HepG2 (cell line): ENCODE results near the gene MTFR1L. TPM values are rescaled to one million over a fixed set of nuclear protein-coding genes. Genes with fewer than 3 reads are reported as not detected.

ENCODE experiments used
- KLF6 ChIP-seq: IDR thresholded peaks from 2 replicates; pipeline ENCODE4 v1.8.0; 2016; ENCODE audit warnings: missing biosample characterization, missing genetic modification reagents
- RBAK ChIP-seq: sonication (generic); formaldehyde crosslinking; IDR thresholded peaks from 2 replicates; pipeline ENCODE4 v1.5.1; 2020; ENCODE audit warnings: mild to moderate bottlenecking, missing genetic modification reagents
- TAF1 ChIP-seq: sonication (generic); formaldehyde crosslinking; IDR thresholded peaks from 2 replicates; pipeline ENCODE4 v1.4.0; 2020; ENCODE audit warnings: missing genetic modification reagents
- WIZ ChIP-seq: sonication (generic); formaldehyde crosslinking; IDR thresholded peaks from 2 replicates; pipeline ENCODE4 v1.5.1; 2020; ENCODE audit warnings: mild to moderate bottlenecking, missing genetic modification reagents
- ZNF256 ChIP-seq: sonication (generic); formaldehyde crosslinking; conservative IDR thresholded peaks from 2 replicates; pipeline ENCODE4 v1.4.0; 2020; ENCODE audit warnings: missing genetic modification reagents
- ZNF430 ChIP-seq: sonication (generic); formaldehyde crosslinking; IDR thresholded peaks from 2 replicates; pipeline ENCODE4 v1.9.0; 2021; ENCODE audit warnings: mild to moderate bottlenecking, missing genetic modification reagents
- ZNF562 ChIP-seq: sonication (generic); formaldehyde crosslinking; IDR thresholded peaks from 2 replicates; pipeline ENCODE4 v1.8.0; 2022; ENCODE audit warnings: missing genetic modification reagents, borderline replicate concordance
- ZNF629 ChIP-seq: sonication (generic); formaldehyde crosslinking; conservative IDR thresholded peaks from 2 replicates; pipeline ENCODE4 v1.5.0; 2020; ENCODE audit warnings: missing genetic modification reagents
- polyA plus RNA-seq, 8 experiments: library from polyadenylated mRNA; depleted of rRNA in 3 of 8; stranded (reverse) in 7 of 8; unstranded in 1 of 8; fragments of >200 nt; fragmentation: Illumina TruSeq in 4 of 8; extraction: Trizol in 4 of 8; gene quantifications; 2 replicates each; pipeline versions ENCODE4 v1.2.1 to v1.2.3, GENCODE V29; 2011 to 2016; ENCODE audit warnings: low read depth in 4 of 8, missing spikeins in 1 of 8, mixed read lengths in 1 of 8; ENCODE audit not compliant: insufficient read depth in 1 of 8
- total RNA-seq, 5 experiments: library from RNA; depleted of rRNA; stranded (reverse); fragments of >200 nt; fragmentation: Illumina TruSeq; extraction: Trizol; gene quantifications; 2 replicates each; pipeline ENCODE4 v1.2.3, GENCODE V29; 2016; ENCODE audit warnings: low read depth in 1 of 5
- TF ChIP-seq, protein P1 (sequence below): sonication (generic); formaldehyde crosslinking; IDR thresholded peaks from 2 replicates; pipeline ENCODE4 v1.5.1; 2020; ENCODE audit warnings: mild to moderate bottlenecking, moderate library complexity, missing genetic modification reagents
- TF ChIP-seq, protein P2 (sequence below): sonication (generic); formaldehyde crosslinking; conservative IDR thresholded peaks from 2 replicates; pipeline ENCODE4 v1.4.0; 2020; ENCODE audit warnings: missing genetic modification reagents
- TF ChIP-seq, protein P3 (sequence below): sonication (generic); formaldehyde crosslinking; IDR thresholded peaks from 2 replicates; pipeline ENCODE4 v1.4.0; 2020; ENCODE audit warnings: mild to moderate bottlenecking, missing genetic modification reagents
- TF ChIP-seq, protein P4 (sequence below): sonication (generic); formaldehyde crosslinking; IDR thresholded peaks from 2 replicates; pipeline ENCODE4 v1.5.0; 2020; ENCODE audit warnings: mild to moderate bottlenecking, missing genetic modification reagents, borderline replicate concordance

The MTFR1L gene
- total and polyA plus RNA-seq, 2 of the 13 experiments (the other 11 are each of a cell fraction or from before 2014, with no cell fraction given) = 38.0 to 55.7 TPM

DNA sequence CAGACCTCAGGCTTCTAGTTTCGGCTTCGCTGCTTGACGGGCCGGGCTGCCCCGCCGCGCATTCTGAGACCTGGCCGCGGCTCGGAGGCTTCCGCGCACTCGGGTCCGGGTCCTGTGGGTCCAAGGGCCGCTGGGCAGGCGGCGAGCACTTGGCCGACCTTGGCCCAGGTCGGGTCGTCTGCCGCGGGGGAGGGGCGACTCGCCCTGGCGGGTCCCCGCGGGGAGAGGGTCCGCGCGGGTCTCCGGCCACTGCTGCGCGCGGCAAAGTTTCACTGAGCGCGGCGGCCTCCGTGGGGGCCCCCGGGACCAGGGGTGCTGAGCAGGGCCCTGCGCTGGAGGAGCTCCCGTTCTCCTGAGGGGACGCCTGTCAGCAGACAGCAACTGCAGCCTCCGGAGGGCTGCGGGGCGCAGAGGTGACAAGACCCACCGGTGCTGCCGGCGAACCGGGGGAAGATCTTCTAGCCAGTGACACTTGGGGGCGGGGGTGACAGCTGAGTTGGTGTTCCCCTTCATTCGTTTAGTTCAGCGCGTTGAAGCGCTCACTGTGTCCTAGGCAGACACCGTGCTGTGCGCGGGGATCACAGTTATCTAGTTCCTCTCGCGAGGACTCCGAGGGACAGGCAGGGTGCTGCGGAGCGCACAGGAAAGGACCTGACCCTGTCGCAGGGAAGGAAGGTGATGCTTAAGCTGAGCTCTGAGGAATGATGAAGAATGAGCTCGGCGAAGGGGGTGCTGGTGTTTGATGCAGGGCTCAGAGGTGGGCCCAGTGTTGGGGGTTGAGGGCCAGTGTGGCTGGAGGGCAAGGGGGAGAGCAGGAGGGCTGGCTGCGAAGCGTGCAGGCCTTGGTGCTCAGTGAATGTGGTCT is 725 bp downstream of the MTFR1L start (continued):
- TF ChIP-seq ZNF430 (CRISPR knock-in tag) = peak; percentile 30; the same call in 1 of the 2 replicates
- no peak for TF ChIP-seq RBAK (CRISPR knock-in tag)
- TF ChIP-seq, protein P1, sequence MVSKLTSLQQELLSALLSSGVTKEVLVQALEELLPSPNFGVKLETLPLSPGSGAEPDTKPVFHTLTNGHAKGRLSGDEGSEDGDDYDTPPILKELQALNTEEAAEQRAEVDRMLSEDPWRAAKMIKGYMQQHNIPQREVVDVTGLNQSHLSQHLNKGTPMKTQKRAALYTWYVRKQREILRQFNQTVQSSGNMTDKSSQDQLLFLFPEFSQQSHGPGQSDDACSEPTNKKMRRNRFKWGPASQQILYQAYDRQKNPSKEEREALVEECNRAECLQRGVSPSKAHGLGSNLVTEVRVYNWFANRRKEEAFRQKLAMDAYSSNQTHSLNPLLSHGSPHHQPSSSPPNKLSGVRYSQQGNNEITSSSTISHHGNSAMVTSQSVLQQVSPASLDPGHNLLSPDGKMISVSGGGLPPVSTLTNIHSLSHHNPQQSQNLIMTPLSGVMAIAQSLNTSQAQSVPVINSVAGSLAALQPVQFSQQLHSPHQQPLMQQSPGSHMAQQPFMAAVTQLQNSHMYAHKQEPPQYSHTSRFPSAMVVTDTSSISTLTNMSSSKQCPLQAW = 0 out of 2 replicates have a peak, but pooled peaks have one; percentile 40
- no peak for TF ChIP-seq ZNF629 (CRISPR knock-in tag)
- TF ChIP-seq, protein P2, sequence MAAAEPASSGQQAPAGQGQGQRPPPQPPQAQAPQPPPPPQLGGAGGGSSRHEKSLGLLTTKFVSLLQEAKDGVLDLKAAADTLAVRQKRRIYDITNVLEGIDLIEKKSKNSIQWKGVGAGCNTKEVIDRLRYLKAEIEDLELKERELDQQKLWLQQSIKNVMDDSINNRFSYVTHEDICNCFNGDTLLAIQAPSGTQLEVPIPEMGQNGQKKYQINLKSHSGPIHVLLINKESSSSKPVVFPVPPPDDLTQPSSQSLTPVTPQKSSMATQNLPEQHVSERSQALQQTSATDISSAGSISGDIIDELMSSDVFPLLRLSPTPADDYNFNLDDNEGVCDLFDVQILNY (CRISPR knock-in tag) = no peak
- no peak for TF ChIP-seq ZNF562
- TF ChIP-seq ZNF256 = no peak; the same call in 1 of the 2 replicates
- TF ChIP-seq TAF1 (CRISPR knock-in tag) = no peak
- no peak; the same call in 1 of the 2 replicates for TF ChIP-seq KLF6
- TF ChIP-seq, protein P3, sequence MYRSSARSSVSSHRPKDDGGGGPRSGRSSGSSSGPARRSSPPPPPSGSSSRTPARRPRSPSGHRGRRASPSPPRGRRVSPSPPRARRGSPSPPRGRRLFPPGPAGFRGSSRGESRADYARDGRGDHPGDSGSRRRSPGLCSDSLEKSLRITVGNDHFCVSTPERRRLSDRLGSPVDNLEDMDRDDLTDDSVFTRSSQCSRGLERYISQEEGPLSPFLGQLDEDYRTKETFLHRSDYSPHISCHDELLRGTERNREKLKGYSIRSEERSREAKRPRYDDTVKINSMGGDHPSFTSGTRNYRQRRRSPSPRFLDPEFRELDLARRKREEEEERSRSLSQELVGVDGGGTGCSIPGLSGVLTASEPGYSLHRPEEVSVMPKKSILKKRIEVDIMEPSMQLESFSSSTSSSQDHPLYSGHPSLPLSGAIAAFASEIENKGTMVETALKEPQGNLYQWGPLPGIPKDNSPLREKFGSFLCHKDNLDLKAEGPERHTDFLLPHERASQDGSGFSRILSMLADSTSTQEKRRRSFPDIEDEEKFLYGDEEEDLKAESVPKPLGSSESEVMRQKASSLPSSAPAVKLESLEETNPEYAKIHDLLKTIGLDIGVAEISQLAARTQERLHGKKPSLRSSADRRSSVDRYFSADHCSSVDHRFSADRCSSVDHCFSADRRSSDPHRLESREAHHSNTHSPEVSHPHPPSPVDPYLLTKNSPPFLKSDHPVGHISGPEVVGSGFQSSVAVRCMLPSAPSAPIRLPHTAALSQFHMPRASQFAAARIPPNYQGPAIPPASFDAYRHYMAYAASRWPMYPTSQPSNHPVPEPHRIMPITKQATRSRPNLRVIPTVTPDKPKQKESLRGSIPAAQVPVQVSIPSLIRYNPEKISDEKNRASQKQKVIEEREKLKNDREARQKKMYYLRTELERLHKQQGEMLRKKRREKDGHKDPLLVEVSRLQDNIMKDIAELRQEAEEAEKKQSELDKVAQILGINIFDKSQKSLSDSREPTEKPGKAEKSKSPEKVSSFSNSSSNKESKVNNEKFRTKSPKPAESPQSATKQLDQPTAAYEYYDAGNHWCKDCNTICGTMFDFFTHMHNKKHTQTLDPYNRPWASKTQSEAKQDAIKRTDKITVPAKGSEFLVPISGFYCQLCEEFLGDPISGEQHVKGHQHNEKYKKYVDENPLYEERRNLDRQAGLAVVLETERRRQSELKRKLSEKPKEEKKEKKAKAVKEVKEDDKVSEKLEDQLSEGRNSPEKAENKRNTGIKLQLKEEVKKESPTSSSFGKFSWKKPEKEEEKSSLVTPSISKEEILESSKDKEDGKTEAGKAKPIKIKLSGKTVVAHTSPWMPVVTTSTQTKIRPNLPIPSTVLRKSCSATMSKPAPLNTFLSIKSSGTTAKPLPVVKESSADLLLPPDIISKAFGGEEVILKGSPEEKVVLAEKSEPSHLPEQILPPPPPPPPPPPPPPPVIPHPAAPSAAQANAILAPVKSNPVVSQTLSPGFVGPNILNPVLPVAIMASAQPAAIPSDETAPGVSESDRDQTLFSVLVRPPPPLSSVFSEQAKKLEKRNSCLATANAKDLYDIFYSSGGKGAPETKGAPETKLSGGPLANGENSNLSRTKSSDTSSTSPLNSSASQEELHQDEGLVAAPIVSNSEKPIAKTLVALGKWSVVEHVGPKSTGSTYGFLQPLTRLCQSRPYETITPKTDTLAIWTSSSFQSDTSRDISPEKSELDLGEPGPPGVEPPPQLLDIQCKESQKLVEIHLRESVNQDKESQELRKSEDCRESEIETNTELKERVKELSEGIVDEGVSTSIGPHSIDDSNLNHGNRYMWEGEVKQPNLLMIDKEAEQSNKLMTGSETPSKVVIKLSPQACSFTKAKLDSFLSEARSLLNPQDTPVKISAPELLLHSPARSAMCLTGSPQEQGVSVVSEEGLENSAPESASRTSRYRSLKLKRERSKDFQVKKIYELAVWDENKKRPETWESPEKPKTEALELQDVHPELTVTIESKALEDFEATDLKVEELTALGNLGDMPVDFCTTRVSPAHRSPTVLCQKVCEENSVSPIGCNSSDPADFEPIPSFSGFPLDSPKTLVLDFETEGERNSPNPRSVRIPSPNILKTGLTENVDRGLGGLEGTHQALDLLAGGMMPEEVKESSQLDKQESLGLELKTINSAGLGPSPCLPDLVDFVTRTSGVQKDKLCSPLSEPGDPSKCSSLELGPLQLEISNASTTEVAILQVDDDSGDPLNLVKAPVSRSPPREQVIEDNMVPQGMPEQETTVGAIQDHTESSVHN = 0 out of 2 replicates have a peak, but pooled peaks have one; percentile 68
- TF ChIP-seq WIZ (CRISPR knock-in tag) = 0 out of 2 replicates have a peak, but pooled peaks have one; percentile 18
- TF ChIP-seq, protein P4, sequence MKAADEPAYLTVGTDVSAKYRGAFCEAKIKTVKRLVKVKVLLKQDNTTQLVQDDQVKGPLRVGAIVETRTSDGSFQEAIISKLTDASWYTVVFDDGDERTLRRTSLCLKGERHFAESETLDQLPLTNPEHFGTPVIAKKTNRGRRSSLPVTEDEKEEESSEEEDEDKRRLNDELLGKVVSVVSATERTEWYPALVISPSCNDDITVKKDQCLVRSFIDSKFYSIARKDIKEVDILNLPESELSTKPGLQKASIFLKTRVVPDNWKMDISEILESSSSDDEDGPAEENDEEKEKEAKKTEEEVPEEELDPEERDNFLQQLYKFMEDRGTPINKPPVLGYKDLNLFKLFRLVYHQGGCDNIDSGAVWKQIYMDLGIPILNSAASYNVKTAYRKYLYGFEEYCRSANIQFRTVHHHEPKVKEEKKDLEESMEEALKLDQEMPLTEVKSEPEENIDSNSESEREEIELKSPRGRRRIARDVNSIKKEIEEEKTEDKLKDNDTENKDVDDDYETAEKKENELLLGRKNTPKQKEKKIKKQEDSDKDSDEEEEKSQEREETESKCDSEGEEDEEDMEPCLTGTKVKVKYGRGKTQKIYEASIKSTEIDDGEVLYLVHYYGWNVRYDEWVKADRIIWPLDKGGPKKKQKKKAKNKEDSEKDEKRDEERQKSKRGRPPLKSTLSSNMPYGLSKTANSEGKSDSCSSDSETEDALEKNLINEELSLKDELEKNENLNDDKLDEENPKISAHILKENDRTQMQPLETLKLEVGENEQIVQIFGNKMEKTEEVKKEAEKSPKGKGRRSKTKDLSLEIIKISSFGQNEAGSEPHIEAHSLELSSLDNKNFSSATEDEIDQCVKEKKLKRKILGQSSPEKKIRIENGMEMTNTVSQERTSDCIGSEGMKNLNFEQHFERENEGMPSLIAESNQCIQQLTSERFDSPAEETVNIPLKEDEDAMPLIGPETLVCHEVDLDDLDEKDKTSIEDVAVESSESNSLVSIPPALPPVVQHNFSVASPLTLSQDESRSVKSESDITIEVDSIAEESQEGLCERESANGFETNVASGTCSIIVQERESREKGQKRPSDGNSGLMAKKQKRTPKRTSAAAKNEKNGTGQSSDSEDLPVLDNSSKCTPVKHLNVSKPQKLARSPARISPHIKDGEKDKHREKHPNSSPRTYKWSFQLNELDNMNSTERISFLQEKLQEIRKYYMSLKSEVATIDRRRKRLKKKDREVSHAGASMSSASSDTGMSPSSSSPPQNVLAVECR (CRISPR knock-in tag) = 0 out of 2 replicates have a peak, but pooled peaks have one; percentile 30
